ENCODE results near the gene ASTN2. TPM values are rescaled to one million over a fixed set of nuclear protein-coding genes. Genes with fewer than 3 reads are reported as not detected.
"Not testable (repeated sequence)": the region's sequence is repeated elsewhere in the genome, so short reads cannot be mapped to it uniquely, and the experiment has no call there.

Gene ASTN2
- total RNA-seq, 2 donors from 2014 or later: 16.8 to 31.3 TPM

DNA sequence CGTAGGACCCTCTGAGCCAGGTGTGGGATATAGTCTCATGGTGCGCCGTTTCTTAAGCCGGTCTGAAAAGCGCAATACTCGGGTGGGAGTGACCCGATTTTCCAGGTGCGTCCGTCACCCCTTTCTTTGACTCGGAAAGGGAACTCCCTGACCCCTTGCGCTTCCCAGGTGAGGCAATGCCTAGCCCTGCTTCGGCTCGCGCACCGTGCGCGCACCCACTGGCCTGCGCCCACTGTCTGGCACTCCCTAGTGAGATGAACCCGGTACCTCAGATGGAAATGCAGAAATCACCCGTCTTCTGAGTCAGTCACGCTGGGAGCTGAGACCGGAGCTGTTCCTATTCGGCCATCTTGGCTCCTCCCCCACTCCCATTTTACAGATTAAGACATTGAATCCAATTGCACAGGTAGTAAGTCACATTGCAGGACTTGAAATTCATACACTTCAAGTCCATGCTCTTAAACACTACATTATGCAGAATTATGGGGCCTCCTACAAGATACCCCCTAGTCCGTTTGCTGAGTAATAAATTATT is 343.1 kb downstream of the ASTN2 start:
- not testable (repeated sequence) for ATAC-seq, DNase-seq
- intact Hi-C loops (cut with DNase I): loop anchor here in 1 of 2 donors (5.0 kb wide), 1 partner anchor 341 kb away; no protein-coding TSS in a partner anchor

DNA sequence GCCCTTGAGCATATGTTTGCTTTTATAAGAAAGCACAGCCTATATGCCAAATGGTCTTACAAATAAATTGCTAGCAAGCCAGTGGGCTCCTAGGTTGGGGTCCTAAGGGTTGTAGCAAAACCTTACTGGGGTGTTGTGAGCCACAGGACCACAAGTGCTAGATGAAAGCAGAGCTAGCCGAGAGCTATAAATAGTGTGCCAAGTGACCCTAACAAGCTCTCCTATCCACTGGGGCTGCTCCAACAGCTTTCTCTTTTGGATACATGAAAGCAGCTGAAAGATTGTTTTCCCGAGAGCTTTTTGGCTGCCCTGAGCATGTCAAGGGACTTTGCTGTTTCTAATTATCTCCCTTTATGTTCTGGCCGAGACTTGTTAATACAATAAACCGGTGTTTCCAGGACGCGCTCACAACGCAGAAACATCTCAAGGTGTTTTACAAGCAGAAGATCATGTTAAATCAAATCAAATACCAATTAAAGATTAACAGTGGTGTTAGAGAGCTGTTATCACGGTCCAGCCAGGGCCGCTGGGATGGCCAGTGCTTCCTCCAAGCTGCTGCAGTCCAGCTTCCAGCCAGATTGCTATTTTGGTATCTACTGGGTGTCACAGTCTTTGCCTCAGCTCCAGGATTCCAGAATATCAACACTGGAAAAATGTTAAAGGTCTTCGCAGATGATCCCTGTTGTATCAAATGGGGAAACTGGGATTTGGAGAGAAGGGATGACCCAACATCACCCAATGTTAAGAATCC is 351.0 kb downstream of the ASTN2 start:
- intact Hi-C loops (cut with DNase I): no loop called here
- DNase-seq: peak; percentile 22
- peak in 1 of 2 donors; percentile 76 for ATAC-seq

DNA sequence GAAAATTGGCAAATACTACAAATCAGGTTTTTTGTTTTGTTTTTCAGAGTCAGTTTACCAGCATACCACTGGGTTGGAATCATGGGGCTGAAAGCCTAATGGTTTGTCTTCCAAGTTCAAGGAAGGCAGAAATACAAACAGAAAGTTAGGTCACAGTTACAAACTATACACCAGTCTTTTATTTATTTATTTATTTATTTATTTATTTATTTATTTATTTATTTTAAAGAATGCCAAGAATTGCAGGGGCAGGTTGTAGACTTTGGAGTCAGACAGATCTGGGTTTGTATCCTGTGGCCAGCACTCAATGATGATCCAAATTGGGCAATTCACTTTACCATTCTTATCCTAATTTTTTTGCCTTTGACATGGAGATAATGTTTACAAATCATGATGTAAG is 353.9 kb downstream of the ASTN2 start:
- DNase-seq: no peak
- no peak for ATAC-seq
- intact Hi-C loops (cut with DNase I): no loop called here

DNA sequence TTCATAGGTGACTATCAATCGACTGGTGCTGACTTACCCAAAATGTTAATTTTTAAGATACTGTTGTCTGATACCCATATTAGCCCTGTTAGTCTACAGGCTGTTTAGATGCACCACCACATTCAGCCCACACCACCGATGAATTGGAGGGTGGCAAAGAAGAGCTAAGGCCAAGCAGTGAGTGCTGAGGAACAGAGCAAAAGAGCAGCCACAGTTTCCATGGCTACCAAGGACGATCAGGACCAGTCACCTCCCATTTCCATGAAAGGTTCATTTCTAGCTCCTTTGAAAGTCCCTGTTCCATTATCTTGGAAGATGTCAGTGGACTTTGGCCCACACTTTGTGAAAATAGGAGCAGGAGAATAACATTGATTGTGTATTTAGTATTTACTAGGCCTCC is 364.9 kb downstream of the ASTN2 start:
- no peak for DNase-seq
- intact Hi-C loops (cut with DNase I): no loop called here
- ATAC-seq: no peak

DNA sequence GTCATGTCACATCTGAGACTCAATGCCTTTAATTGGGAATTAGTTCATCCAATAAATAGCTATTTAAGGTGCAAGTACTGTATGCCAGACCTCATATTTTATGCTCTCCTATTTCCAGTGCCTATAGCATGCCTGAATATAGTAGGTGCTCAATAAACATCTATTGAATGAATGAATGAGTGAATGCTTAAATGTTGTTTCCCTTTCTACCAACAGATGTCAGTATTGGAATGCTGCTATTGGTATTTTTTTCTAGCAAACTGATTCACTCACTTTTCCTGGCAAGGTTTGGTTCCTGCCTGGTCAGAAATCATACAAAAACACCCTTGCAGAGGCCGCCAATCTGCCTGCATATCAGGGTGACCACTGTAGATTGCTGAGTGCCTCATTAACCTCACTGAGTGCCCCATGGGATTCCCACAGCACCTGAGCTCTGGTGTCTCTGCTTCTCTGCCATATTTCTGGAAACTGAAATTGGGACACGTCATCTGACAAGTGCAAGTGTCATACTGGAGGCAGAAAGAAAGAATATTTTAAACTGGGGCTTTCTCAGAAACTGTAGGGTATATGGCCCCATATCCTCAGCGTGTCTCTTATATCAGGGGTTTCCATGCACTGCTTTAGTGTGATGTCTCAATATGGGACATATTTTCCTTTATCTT is 368.1 kb downstream of the ASTN2 start:
- intact Hi-C loops (cut with DNase I): no loop called here
- ATAC-seq (no peak), DNase-seq (no peak)

DNA sequence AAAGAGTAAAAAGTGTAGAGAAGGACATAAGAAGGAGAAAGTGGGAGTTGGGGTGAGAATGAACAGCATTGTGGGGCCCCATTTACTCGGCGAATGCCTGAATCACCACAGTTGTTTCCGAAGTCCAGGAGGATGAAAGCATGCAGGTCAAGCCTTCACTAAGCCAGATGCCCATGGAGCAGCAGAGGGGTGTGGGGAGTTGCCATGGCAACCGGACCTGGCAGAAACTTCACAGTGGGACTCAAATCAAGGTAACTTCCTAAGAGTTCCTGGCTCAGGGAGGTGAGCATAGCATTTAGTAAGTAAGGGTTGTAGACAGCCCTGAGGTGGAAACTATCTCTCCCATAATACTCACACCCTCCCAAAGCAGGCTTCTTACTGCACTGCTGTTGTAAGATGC is 370.6 kb downstream of the ASTN2 start:
- no peak for ATAC-seq
- DNase-seq: no peak
- intact Hi-C loops (cut with DNase I): no loop called here

DNA sequence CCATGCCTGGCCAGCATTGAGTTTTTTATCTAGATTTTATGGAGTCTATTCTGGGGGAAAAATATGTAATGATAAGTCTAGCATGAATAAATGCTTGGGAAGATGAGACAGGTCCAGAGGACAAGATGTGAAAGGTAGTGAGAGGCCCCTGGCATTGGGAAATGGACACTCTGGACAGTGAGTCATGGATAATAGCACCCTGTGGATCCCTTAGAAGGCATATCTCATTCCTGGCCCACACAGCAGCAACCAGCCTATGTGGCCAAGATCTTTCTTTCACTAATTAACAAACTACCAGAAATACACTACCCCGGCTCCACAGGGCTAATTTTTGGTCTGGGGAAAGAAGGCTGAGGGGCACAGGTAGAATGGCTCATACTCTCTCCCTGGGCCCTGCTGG is 371.7 kb downstream of the ASTN2 start:
- intact Hi-C loops (cut with DNase I): no loop called here
- no peak for DNase-seq

DNA sequence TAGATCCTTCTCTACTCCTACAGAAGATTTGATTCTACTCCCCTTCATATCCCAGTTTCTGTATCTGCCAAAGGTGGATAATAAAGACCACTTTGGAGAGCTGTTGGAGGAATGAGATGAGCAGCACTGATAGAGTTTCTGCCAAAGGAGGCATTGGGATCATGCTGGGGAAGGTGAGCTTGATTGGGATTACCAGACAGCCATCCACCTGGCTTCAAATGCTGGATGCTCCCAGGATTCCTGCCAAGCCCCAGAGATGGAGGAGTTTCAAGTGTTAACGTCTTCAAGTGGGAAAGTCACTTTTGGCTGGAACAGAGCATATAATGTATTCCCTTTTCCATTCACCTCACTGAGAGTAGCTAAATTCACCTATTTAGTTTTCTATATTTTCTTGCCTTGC is 379.3 kb downstream of the ASTN2 start:
- DNase-seq (no peak), ATAC-seq (no peak)
- intact Hi-C loops (cut with DNase I): no loop called here

More for the DNA sequence above, 371.7 kb downstream of the ASTN2 start:
- ATAC-seq: no peak

DNA sequence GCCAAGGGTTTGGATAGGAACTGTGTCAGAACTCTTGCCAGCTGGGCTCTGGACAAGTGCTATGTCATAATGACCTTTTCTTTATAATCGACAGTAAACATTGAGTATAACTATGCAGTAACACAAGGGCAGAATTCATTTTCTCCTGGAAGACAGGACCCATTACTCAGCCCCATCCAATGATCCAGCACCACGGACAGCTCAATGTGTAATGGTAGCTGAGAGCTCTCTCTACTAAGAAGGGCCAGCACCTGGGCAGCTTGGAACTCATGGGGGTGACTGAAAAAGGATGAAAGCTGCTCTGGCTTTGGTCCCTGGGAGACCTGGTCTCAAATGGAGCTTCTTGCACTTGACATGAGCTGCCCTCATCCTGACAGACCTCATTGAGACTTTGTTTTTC is 380.0 kb downstream of the ASTN2 start:
- intact Hi-C loops (cut with DNase I): no loop called here
- DNase-seq (no peak), ATAC-seq (no peak)

DNA sequence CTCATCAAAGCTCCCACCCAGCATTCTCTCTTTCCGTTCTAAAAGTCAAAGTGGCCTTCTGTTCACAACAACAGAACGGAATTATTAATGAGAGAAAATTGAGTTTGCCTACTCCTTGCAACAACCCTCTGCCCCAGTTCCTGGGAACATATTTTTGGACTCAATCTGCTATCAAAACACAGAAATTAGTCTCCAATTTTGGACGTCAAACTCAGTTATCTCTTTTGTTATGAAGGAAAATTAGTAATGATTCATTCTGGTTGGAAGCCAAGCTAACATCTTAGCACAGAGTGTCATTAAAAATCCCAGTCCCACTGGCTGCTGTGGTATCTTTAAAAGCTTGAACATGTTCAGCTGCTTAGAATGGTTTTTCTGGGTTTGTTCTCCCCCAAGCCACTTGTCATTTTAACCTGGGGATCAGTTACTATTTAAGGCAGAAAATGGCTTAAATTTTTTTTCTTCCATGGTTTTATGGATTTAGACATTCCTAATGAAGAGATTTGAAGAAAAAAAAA is 384.5 kb downstream of the ASTN2 start:
- ATAC-seq: peak in 1 of 2 donors; percentile 30
- DNase-seq: no peak
- intact Hi-C loops (cut with DNase I): no loop called here

DNA sequence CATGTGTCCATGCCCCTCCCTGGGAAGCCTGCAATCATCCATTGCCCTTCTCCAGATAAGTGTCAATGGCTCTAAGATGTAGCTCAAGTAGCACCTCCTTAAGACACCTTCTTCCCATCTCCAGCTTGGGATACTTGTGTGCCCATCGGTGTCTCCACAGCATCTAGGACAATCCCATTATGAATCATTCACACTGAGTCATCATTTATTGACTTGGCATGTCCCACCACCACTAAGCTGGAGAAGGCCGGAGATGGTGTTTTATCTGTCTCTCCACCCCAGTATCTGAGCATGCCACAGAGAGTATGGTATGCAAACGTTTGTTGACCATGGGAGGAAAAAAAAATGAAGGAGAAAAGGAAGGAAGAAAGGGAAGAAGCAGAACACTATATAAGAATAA is 385.5 kb downstream of the ASTN2 start:
- intact Hi-C loops (cut with DNase I): no loop called here
- ATAC-seq (no peak), DNase-seq (no peak)

DNA sequence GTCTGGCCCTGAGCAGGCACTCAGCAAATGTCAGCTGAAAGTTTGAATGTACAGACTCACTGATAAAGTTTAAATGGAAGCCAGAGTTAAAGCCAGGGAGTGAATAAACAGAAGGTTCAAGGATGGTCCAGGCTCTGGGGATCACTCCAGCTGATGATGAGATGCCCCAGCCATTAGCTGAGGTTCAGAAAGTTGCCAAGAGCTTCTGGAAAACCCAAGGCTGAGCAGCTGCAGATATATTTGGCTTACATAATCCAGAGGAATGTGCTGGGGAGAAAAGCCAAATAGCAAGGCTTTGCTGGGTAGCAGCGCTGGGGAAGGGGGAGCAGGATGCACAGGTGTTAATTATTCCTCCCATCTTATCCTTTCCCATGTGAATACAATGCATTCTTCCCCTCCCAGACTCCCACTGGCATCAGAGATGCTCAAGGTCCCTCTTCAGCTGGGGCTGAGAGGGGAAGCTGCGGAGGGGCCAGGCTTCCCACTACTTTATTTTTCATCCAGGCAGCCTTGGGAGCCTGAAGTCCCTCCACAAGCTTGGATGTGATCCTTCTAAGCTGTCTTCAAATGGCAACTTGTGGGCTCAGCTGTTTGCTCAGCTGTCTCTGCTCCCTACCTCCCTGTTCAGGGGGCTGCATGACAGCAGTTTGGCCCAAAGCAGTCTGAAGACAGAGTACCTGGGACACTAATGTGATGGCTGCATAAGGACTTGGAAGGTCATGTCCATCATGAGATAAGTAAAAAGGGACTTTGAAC is 386.6 kb downstream of the ASTN2 start:
- ATAC-seq: peak; percentile 53 to 65
- intact Hi-C loops (cut with DNase I): no loop called here
- no peak for DNase-seq

DNA sequence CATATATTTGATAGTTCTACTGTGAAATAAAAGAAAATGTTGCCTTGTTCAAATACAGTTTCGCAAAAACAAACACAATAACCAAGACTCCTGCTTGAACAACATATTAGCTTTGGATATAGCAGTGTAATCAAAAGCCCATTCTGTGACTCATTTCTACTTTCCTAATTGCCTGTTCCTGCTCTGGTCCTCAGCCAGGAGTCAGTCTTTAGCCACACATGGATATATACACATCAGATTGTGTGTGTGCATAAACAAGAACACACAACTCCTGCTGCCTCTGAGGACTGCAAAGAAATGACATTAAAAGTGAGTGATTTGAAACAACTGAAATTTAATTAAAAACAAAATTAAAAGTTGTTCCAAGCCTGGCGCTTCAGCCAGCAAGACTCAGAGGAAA is 393.0 kb downstream of the ASTN2 start:
- no peak for DNase-seq
- ATAC-seq: no peak
- intact Hi-C loops (cut with DNase I): no loop called here

DNA sequence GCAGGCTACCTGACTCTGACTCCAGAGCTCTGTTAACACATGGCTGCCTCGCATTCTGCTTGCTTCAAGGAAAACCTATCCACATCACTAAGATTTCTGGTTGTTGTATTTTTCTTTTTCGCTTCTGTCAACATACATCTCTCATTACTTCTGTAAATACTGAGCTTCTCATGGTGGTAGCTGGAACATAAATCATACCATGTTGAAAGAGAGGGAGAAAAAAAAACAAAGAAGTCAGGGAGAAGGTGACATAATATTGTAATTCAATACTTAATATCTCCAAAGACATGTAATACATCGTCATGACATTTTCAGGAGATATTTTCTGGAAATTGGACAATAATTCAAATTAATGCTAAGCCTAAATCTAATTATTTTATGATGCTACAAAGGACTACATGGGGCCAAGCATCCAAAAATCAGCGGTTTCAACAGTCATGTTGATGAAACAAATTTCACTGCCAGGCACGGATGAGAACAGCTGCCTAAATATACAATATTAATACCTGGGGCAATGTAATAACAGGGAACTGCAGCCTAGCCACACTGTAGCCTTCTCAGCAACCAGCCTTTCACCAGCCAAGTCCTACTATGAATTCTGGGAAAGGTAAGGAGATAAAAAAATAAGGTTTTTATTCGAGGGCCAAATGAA is 395.8 kb downstream of the ASTN2 start:
- ATAC-seq (no peak), DNase-seq (no peak)
- intact Hi-C loops (cut with DNase I): no loop called here

DNA sequence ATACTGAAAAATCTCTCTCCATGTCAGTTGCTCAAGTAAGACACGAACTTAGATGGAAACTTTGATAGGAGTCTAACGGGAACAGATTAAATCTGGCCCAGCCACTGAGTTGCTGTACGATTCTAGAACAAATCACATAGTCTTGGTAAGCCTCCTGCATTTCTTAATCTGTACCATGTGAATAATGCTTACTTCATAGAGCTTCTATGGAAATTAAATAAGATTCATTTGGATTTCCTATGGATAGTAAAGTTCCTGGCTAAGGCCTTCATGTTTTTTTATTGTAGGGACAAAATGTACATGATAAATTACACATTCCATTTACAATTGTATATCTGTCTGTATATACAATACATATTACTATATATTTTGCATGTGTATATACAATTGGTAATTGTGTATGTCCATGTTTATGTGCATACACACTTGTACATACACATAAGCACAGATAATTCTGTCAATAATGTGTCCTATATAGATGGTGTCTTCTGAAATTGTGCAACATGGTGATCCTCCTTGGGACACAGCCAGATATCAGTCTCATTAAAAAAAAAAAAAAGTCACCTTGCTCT is 397.4 kb downstream of the ASTN2 start:
- DNase-seq (no peak), ATAC-seq (no peak)
- intact Hi-C loops (cut with DNase I): no loop called here

DNA sequence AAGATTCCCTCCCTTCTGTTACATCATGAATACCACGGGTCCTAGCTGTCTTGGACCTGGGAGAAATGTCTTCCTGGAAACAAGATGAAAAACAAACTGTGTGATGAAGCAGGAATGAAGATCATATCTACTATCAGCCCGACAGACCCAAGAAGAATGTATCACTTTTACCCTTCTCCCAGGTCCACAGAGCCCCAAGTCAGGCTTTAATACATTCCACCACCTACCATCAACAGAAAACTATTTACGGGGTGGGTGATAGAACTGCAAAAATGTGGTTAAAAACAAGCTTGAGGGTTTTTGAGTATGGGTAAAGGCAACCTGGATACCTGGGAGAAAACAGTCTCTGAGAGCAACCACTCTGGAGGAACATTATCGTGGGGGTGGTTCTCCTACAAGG is 400.8 kb downstream of the ASTN2 start:
- ATAC-seq: no peak
- no peak for DNase-seq
- intact Hi-C loops (cut with DNase I): no loop called here

DNA sequence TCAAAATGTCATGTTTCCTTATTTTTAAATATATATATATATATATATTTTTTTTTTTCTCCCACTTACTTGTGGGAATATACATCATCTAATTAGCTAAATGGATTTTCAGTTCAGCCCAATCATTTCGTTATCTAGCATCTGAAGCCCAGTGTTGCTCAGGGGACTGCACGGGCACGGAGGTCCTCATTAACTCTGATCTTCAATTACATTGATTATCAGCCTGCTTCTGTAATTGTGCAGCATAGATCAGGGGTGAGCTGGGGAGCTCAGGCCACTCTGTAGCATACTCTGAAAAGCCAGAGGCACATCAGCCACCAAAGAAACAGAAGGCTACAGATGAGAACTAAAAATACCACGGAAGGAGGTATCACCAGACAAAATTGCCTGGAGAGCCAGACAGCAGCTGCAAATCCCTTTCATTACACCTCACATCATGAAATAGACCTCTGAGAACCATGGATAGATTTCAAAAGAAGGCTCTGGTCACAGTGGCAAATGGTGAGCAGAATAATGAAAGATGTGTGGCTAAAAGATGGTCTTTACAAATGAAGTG is 401.3 kb downstream of the ASTN2 start:
- DNase-seq (no peak), ATAC-seq (no peak)
- intact Hi-C loops (cut with DNase I): no loop called here

DNA sequence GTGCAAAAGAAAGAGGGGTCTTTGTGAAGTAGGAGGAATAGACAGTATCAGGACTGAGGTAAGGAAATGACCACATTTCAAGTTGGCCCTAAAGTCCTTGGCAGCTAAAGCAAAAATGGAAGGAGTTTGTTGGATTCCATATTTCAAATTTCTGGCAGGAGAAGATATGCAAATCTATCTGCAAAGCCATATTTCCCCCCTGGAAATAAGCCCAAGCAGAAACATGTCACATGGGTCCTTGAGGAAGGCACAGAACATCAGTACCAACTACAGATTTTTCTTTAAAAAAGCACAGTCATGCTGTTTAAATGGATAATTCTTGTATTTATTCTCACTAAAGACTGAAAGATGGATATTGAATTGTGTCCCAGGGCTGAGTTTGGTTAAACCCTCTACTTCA is 404.8 kb downstream of the ASTN2 start:
- no peak for DNase-seq
- intact Hi-C loops (cut with DNase I): no loop called here
- ATAC-seq: no peak

DNA sequence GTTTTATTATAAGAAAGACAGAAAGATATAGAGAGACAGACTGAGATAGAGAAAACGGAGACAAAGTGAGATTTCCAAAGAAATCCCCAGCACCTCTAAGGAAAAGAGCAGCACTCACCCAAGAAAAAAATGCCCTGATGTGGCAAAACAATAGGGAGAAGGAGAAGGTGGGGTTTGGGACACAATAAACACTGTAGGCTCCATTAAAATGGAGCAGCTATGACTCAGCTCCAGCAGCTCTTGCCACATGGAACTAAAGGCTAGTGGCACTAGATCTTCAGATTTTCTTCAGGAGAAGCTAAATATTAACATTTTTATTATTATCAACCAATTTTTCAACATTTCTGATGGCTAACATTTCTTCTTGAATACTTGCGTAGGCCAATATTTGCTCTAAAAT is 406.0 kb downstream of the ASTN2 start:
- intact Hi-C loops (cut with DNase I): no loop called here
- no peak for ATAC-seq
- DNase-seq: no peak

Measured in left cardiac atrium (tissue), 4 donors.